WTC11 (cell line): ENCODE measurements around the gene CD3E. TPM values are rescaled to one million over a fixed set of nuclear protein-coding genes. Genes with fewer than 3 reads are reported as not detected.

Experiments
- ATAC-seq: fragments of 200-7000 bp; cut with Tn5 transposase; 2 replicates; pipeline ENCODE4 v1.10.0; 2021; ENCODE audit warnings: mild to moderate bottlenecking, moderate library complexity
- CTCF ChIA-PET: fragments of 300-600 bp; sonication (Branson Sonifier 250); formaldehyde crosslinking; loops from one replicate; lab custom pipeline; 2021; ENCODE audit warnings: antibody characterized with exemption; lab: Charles Lee
- POLR2A ChIA-PET: fragments of 350-600 bp; sonication (Branson Sonifier 250); formaldehyde crosslinking; loops from one replicate; lab custom pipeline; 2021; ENCODE audit warnings: antibody characterized with exemption; lab: Charles Lee
- DNase-seq: peaks from one replicate; pipeline ENCODE4 v3.0.0; 2021; ENCODE audit warnings: low spot score
- H3K27ac Mint-ChIP-seq: 2 replicates; pipeline ENCODE4 v1.8.0; 2021; ENCODE audit warnings: mixed read lengths
- H3K27me3 Mint-ChIP-seq: 2 replicates; pipeline ENCODE4 v1.8.0; 2021; ENCODE audit warnings: low read depth, mild to moderate bottlenecking, moderate library complexity, mixed read lengths
- H3K36me3 Mint-ChIP-seq: 2 replicates; pipeline ENCODE4 v1.8.0; 2021; ENCODE audit warnings: mixed read lengths
- H3K4me1 Mint-ChIP-seq: 2 replicates; pipeline ENCODE4 v1.8.0; 2022; ENCODE audit warnings: mixed read lengths
- H3K4me3 Mint-ChIP-seq: 2 replicates; pipeline ENCODE4 v1.8.0; 2021; ENCODE audit warnings: mild to moderate bottlenecking, moderate library complexity, mixed read lengths
- H3K9me3 Mint-ChIP-seq: 2 replicates; pipeline ENCODE4 v1.8.0; 2021; ENCODE audit warnings: mixed read lengths
- AFF4 ChIP-seq: sonication (generic); formaldehyde crosslinking; IDR thresholded peaks from 2 replicates; pipeline ENCODE4 v1.8.1; 2023; ENCODE audit warnings: mild to moderate bottlenecking, missing genetic modification reagents, borderline replicate concordance
- CDX4 ChIP-seq: fragments of 250-450 bp; sonication (Bioruptor Pico); IDR thresholded peaks from 2 replicates; pipeline ENCODE4 v1.9.0; 2021; ENCODE audit warnings: moderate library complexity, mild to moderate bottlenecking, inconsistent platforms, borderline replicate concordance
- E2F5 ChIP-seq: sonication (generic); formaldehyde crosslinking; IDR thresholded peaks from 2 replicates; pipeline ENCODE4 v1.8.1; 2022; ENCODE audit warnings: mild to moderate bottlenecking, moderate library complexity, missing genetic modification reagents
- ESRRA ChIP-seq: sonication (generic); formaldehyde crosslinking; IDR thresholded peaks from 2 replicates; pipeline ENCODE4 v1.8.1; 2022; ENCODE audit warnings: mild to moderate bottlenecking, missing genetic modification reagents, borderline replicate concordance
- MAX ChIP-seq: sonication (generic); formaldehyde crosslinking; IDR thresholded peaks from 2 replicates; pipeline ENCODE4 v1.8.0; 2022; ENCODE audit warnings: mild to moderate bottlenecking, missing genetic modification reagents
- MYBL2 ChIP-seq: sonication (generic); formaldehyde crosslinking; IDR thresholded peaks from 2 replicates; pipeline ENCODE4 v1.8.1; 2023; ENCODE audit warnings: mild to moderate bottlenecking, moderate library complexity, missing genetic modification reagents
- NFE2L1 ChIP-seq: sonication (generic); formaldehyde crosslinking; IDR thresholded peaks from 2 replicates; pipeline ENCODE4 v1.8.1; 2023; ENCODE audit warnings: missing genetic modification reagents
- NR1H2 ChIP-seq: sonication (generic); formaldehyde crosslinking; IDR thresholded peaks from 2 replicates; pipeline ENCODE4 v1.9.0; 2021; ENCODE audit warnings: mild to moderate bottlenecking, moderate library complexity, missing genetic modification reagents
- NR3C1 ChIP-seq: sonication (generic); formaldehyde crosslinking; conservative IDR thresholded peaks from 2 replicates; pipeline ENCODE4 v1.8.1; 2023; ENCODE audit warnings: low read depth, mild to moderate bottlenecking, missing genetic modification reagents
- PRRX2 ChIP-seq: fragments of 250-450 bp; sonication (Bioruptor Pico); IDR thresholded peaks from 2 replicates; pipeline ENCODE4 v1.8.0; 2021; ENCODE audit warnings: mild to moderate bottlenecking
- RORB ChIP-seq: fragments of 250-450 bp; sonication (Bioruptor Pico); IDR thresholded peaks from 2 replicates; pipeline ENCODE4 v1.9.0; 2021; ENCODE audit warnings: mild to moderate bottlenecking
- TP53 ChIP-seq: sonication (generic); formaldehyde crosslinking; IDR thresholded peaks from 2 replicates; pipeline ENCODE4 v1.8.1; 2023; ENCODE audit warnings: mild to moderate bottlenecking, missing genetic modification reagents
- ZBTB43 ChIP-seq: sonication (generic); formaldehyde crosslinking; IDR thresholded peaks from 2 replicates; pipeline ENCODE4 v1.8.1; 2023; ENCODE audit warnings: mild to moderate bottlenecking, missing genetic modification reagents
- ZNF232 ChIP-seq: sonication (generic); formaldehyde crosslinking; IDR thresholded peaks from 2 replicates; pipeline ENCODE4 v1.8.0; 2022; ENCODE audit warnings: mild to moderate bottlenecking, missing genetic modification reagents
- ZNF423 ChIP-seq: fragments of 250-450 bp; sonication (Bioruptor Pico); IDR thresholded peaks from 2 replicates; pipeline ENCODE4 v2.1.2; 2022; ENCODE audit warnings: mild to moderate bottlenecking, moderate library complexity
- total RNA-seq: library from RNA; stranded (reverse); gene quantifications from 3 replicates; pipeline ENCODE4 v1.2.3, GENCODE V29; 2021
- TF ChIP-seq, protein P1 (sequence below): sonication (generic); formaldehyde crosslinking; IDR thresholded peaks from 2 replicates; pipeline ENCODE4 v1.8.1; 2023; ENCODE audit warnings: mild to moderate bottlenecking, missing genetic modification reagents
- TF ChIP-seq, protein P2 (sequence below): sonication (generic); formaldehyde crosslinking; IDR thresholded peaks from 2 replicates; pipeline ENCODE4 v1.8.0; 2023; ENCODE audit warnings: missing genetic modification reagents, mild to moderate bottlenecking, borderline replicate concordance
- TF ChIP-seq, protein P3 (sequence below): sonication (generic); formaldehyde crosslinking; IDR thresholded peaks from 2 replicates; pipeline ENCODE4 v1.8.1; 2022; ENCODE audit warnings: mild to moderate bottlenecking, missing genetic modification reagents, moderate library complexity, borderline replicate concordance

CD3E gene
- total RNA-seq, 1 experiment from 2014 or later: 1.0 TPM

DNA sequence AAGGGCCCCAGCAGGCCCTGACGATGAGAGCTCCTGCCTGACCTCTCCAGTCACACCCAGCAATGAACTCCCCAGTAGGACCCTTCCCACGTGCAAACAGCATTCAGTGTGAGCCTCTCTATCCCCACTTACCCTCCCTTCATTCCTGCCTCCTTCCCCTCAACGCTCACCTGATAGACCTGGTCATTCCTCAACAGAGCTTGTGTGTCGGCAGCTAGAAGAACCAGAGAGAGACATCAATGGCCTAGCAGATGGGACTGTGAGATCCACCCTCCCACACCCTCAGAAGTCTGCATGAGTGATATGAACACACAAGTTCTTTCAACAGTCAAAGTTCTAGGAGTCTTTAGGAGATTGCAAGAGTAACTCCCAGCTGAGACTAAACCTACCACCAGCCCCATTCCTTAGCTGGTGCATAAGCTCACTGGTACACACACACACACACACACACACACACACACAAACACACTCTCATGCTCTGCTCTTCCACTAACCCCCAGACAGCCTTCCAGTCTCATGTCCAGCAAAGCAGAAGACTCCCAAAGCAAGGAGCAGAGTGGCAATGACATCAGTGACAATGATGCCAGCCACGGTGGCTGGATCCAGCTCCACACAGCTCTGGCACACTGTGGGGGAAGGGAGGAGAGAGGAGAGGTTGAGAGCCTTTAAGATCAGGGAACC lies 34.9 kb downstream of the CD3E start (continued):
- TF ChIP-seq AFF4 (CRISPR knock-in tag) (no peak), ESRRA (CRISPR knock-in tag) (no peak), NR3C1 (CRISPR knock-in tag) (no peak), PRRX2 (CRISPR knock-in tag) (no peak), MAX (CRISPR knock-in tag) (no peak), ZNF423 (CRISPR knock-in tag) (no peak), E2F5 (CRISPR knock-in tag) (no peak)
- TF ChIP-seq, protein P1, sequence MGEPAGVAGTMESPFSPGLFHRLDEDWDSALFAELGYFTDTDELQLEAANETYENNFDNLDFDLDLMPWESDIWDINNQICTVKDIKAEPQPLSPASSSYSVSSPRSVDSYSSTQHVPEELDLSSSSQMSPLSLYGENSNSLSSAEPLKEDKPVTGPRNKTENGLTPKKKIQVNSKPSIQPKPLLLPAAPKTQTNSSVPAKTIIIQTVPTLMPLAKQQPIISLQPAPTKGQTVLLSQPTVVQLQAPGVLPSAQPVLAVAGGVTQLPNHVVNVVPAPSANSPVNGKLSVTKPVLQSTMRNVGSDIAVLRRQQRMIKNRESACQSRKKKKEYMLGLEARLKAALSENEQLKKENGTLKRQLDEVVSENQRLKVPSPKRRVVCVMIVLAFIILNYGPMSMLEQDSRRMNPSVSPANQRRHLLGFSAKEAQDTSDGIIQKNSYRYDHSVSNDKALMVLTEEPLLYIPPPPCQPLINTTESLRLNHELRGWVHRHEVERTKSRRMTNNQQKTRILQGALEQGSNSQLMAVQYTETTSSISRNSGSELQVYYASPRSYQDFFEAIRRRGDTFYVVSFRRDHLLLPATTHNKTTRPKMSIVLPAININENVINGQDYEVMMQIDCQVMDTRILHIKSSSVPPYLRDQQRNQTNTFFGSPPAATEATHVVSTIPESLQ (CRISPR knock-in tag): no peak

DNA sequence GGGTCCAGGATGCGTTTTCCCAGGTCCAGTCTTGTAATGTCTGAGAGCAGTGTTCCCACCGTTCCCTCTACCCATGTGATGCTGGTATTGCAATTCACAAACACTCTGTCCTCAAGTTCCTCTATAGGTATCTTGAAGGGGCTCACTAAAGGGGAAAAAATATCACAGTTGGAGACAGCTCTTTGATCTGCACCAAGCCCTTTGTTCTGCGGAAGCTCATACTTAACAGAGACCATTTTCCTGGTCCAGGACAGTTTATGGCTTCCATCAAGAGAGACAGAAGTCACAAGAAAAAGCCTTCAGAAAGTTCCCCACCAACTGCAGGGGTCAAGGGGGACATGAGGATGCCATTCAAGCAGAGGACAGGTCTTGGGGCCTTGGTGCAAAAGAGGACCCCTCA lies 35.9 kb downstream of the CD3E start:
- H3K27ac Mint-ChIP-seq: no peak overlapping the region
- peaks cover 2% of the 10 kb centered on the region; the same call in 1 of the 2 replicates for H3K4me1 Mint-ChIP-seq
- H3K27me3 Mint-ChIP-seq: peaks cover 26% of the 10 kb centered on the region
- TF ChIP-seq MYBL2 (CRISPR knock-in tag) (no peak), MAX (CRISPR knock-in tag) (no peak), TP53 (CRISPR knock-in tag) (no peak), NR1H2 (CRISPR knock-in tag) (no peak), CDX4 (CRISPR knock-in tag) (no peak), NFE2L1 (no peak), ZNF232 (CRISPR knock-in tag) (no peak), RORB (CRISPR knock-in tag) (no peak), PRRX2 (CRISPR knock-in tag) (no peak), ZBTB43 (CRISPR knock-in tag) (no peak)
- TF ChIP-seq, protein P2, sequence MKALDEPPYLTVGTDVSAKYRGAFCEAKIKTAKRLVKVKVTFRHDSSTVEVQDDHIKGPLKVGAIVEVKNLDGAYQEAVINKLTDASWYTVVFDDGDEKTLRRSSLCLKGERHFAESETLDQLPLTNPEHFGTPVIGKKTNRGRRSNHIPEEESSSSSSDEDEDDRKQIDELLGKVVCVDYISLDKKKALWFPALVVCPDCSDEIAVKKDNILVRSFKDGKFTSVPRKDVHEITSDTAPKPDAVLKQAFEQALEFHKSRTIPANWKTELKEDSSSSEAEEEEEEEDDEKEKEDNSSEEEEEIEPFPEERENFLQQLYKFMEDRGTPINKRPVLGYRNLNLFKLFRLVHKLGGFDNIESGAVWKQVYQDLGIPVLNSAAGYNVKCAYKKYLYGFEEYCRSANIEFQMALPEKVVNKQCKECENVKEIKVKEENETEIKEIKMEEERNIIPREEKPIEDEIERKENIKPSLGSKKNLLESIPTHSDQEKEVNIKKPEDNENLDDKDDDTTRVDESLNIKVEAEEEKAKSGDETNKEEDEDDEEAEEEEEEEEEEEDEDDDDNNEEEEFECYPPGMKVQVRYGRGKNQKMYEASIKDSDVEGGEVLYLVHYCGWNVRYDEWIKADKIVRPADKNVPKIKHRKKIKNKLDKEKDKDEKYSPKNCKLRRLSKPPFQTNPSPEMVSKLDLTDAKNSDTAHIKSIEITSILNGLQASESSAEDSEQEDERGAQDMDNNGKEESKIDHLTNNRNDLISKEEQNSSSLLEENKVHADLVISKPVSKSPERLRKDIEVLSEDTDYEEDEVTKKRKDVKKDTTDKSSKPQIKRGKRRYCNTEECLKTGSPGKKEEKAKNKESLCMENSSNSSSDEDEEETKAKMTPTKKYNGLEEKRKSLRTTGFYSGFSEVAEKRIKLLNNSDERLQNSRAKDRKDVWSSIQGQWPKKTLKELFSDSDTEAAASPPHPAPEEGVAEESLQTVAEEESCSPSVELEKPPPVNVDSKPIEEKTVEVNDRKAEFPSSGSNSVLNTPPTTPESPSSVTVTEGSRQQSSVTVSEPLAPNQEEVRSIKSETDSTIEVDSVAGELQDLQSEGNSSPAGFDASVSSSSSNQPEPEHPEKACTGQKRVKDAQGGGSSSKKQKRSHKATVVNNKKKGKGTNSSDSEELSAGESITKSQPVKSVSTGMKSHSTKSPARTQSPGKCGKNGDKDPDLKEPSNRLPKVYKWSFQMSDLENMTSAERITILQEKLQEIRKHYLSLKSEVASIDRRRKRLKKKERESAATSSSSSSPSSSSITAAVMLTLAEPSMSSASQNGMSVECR (CRISPR knock-in tag): no peak
- TF ChIP-seq, protein P3, sequence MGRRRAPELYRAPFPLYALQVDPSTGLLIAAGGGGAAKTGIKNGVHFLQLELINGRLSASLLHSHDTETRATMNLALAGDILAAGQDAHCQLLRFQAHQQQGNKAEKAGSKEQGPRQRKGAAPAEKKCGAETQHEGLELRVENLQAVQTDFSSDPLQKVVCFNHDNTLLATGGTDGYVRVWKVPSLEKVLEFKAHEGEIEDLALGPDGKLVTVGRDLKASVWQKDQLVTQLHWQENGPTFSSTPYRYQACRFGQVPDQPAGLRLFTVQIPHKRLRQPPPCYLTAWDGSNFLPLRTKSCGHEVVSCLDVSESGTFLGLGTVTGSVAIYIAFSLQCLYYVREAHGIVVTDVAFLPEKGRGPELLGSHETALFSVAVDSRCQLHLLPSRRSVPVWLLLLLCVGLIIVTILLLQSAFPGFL (CRISPR knock-in tag): no peak

More for the DNA sequence above, 35.9 kb downstream of the CD3E start:
- no peaks in the 10 kb centered on the region for H3K36me3 Mint-ChIP-seq
- ChIA-PET POLR2A (no interaction called here), CTCF (no interaction called here)
- H3K9me3 Mint-ChIP-seq: no peaks in the 10 kb centered on the region
- no peak for ATAC-seq
- no peak for DNase-seq
- H3K4me3 Mint-ChIP-seq: no peak overlapping the region
